IMR-90 (cell line): ENCODE results near the gene HSD17B14.

Experiments used
- CEBPB ChIP-seq: IDR thresholded peaks from 2 replicates; pipeline ENCODE4 v1.6.1; 2012; ENCODE audit warnings: low read depth, low read length, improper control_type of control experiment
- MXI1 ChIP-seq: IDR thresholded peaks from 2 replicates; pipeline ENCODE4 v1.6.1; 2012; ENCODE audit warnings: low read depth, mild to moderate bottlenecking, low read length, moderate library complexity, borderline replicate concordance
- POLR2A ChIP-seq: IDR thresholded peaks from 2 replicates; pipeline ENCODE4 v1.6.1; 2012; ENCODE audit warnings: mild to moderate bottlenecking, low read depth, low read length
- RAD21 ChIP-seq: IDR thresholded peaks from 2 replicates; pipeline ENCODE4 v1.6.1; 2012; ENCODE audit warnings: low read length, improper control_type of control experiment
- RFX5 ChIP-seq: IDR thresholded peaks from 2 replicates; pipeline ENCODE4 v1.8.0; 2012; ENCODE audit warnings: low read depth, mild to moderate bottlenecking, low read length, moderate library complexity
- SMC3 ChIP-seq: fragments of 150-350 bp; IDR thresholded peaks from 2 replicates; pipeline ENCODE4 v1.6.1; 2016; ENCODE audit warnings: low read depth, mild to moderate bottlenecking, antibody characterized with exemption, low read length, moderate library complexity
- TF ChIP-seq, protein P1 (sequence below): conservative IDR thresholded peaks from 2 replicates; pipeline ENCODE4 v1.5.1; 2012; ENCODE audit warnings: mild to moderate bottlenecking, low read depth, low read length, improper control_type of control experiment

- TF ChIP-seq, protein P1, sequence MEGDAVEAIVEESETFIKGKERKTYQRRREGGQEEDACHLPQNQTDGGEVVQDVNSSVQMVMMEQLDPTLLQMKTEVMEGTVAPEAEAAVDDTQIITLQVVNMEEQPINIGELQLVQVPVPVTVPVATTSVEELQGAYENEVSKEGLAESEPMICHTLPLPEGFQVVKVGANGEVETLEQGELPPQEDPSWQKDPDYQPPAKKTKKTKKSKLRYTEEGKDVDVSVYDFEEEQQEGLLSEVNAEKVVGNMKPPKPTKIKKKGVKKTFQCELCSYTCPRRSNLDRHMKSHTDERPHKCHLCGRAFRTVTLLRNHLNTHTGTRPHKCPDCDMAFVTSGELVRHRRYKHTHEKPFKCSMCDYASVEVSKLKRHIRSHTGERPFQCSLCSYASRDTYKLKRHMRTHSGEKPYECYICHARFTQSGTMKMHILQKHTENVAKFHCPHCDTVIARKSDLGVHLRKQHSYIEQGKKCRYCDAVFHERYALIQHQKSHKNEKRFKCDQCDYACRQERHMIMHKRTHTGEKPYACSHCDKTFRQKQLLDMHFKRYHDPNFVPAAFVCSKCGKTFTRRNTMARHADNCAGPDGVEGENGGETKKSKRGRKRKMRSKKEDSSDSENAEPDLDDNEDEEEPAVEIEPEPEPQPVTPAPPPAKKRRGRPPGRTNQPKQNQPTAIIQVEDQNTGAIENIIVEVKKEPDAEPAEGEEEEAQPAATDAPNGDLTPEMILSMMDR, result no peak
- no peak for TF ChIP-seq POLR2A
- no peak for TF ChIP-seq RAD21
- no peak for TF ChIP-seq MXI1
- TF ChIP-seq SMC3, result no peak
- no peak for TF ChIP-seq CEBPB
- TF ChIP-seq RFX5, result no peak
Measured at GRCh38 chr19:48777139-48777538, 59.2 kb downstream of the HSD17B14 start.
